ENCODE measurements around the gene ZNF385A. TPM values are rescaled to one million over a fixed set of nuclear protein-coding genes. Genes with fewer than 3 reads are reported as not detected.

ZNF385A gene
- total and polyA plus RNA-seq, 9 of the 15 experiments (the other 6 are each of a cell fraction or from before 2014, with no cell fraction given), result 1.0 to 111 (median 7.7) TPM

DNA sequence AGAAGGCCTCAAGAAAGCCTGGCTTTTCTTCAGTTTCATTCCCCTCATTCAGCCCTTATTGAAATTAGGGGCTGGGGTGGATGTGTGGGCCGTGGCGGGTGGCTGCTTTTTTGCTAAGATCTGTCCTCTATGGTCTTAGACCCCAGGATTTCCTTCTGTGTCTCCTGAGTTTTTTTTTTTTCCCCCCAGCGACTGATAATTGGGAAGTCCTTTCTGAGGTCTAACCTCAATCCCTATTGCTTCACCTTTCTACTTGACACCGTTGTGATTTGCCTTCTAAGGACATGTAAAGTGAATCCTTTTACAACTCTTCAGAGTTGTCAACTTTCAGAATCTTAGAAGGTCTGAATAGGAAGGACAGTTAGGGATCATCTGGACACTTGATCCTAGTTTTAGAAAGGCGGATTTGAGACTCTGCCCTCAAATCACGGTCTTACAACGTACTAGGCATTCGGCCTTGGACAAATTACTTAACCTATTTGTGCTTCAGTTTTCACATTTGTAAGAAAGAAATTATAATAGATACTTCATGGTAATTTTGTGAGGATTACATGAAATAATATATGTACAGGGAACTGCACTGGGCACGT, 24.7 kb downstream of the ZNF385A start (continued):
- no peak for TF ChIP-seq TAF7 (tag; IDR thresholded peaks at IDR 0.05)
- no peak; the same call in 1 of the 2 replicates for TF ChIP-seq FOXP1 (CRISPR knock-in tag; IDR thresholded peaks at IDR 0.05)
- no peak for TF ChIP-seq TGIF2 (CRISPR knock-in tag; IDR thresholded peaks at IDR 0.05)
- TF ChIP-seq GABPA (tag; conservative IDR thresholded peaks at IDR 0.05; ENCODE audit: low read depth), result no peak
- TF ChIP-seq HSF4 (CRISPR knock-in tag; IDR thresholded peaks at IDR 0.05; ENCODE audit: borderline replicate concordance), result 0 out of 2 replicates have a peak, but pooled peaks have one; percentile 14
- TF ChIP-seq SP1 (CRISPR knock-in tag; IDR thresholded peaks at IDR 0.05), result no peak
- TF ChIP-seq, protein P1, sequence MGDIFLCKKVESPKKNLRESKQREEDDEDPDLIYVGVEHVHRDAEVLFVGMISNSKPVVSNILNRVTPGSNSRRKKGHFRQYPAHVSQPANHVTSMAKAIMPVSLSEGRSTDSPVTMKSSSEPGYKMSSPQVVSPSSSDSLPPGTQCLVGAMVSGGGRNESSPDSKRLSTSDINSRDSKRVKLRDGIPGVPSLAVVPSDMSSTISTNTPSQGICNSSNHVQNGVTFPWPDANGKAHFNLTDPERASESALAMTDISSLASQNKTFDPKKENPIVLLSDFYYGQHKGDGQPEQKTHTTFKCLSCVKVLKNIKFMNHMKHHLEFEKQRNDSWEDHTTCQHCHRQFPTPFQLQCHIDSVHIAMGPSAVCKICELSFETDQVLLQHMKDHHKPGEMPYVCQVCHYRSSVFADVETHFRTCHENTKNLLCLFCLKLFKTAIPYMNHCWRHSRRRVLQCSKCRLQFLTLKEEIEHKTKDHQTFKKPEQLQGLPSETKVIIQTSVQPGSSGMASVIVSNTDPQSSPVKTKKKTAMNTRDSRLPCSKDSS (IDR thresholded peaks at IDR 0.05; ENCODE audit: low read depth, partially characterized antibody), result peak; percentile 2
- TF ChIP-seq FOSL1 (tag; conservative IDR thresholded peaks at IDR 0.05), result peak; percentile 81
- TF ChIP-seq SREBF1 (IDR thresholded peaks at IDR 0.05; ENCODE audit: borderline replicate concordance, low read depth, low read length), result no peak
- TF ChIP-seq, protein P2, sequence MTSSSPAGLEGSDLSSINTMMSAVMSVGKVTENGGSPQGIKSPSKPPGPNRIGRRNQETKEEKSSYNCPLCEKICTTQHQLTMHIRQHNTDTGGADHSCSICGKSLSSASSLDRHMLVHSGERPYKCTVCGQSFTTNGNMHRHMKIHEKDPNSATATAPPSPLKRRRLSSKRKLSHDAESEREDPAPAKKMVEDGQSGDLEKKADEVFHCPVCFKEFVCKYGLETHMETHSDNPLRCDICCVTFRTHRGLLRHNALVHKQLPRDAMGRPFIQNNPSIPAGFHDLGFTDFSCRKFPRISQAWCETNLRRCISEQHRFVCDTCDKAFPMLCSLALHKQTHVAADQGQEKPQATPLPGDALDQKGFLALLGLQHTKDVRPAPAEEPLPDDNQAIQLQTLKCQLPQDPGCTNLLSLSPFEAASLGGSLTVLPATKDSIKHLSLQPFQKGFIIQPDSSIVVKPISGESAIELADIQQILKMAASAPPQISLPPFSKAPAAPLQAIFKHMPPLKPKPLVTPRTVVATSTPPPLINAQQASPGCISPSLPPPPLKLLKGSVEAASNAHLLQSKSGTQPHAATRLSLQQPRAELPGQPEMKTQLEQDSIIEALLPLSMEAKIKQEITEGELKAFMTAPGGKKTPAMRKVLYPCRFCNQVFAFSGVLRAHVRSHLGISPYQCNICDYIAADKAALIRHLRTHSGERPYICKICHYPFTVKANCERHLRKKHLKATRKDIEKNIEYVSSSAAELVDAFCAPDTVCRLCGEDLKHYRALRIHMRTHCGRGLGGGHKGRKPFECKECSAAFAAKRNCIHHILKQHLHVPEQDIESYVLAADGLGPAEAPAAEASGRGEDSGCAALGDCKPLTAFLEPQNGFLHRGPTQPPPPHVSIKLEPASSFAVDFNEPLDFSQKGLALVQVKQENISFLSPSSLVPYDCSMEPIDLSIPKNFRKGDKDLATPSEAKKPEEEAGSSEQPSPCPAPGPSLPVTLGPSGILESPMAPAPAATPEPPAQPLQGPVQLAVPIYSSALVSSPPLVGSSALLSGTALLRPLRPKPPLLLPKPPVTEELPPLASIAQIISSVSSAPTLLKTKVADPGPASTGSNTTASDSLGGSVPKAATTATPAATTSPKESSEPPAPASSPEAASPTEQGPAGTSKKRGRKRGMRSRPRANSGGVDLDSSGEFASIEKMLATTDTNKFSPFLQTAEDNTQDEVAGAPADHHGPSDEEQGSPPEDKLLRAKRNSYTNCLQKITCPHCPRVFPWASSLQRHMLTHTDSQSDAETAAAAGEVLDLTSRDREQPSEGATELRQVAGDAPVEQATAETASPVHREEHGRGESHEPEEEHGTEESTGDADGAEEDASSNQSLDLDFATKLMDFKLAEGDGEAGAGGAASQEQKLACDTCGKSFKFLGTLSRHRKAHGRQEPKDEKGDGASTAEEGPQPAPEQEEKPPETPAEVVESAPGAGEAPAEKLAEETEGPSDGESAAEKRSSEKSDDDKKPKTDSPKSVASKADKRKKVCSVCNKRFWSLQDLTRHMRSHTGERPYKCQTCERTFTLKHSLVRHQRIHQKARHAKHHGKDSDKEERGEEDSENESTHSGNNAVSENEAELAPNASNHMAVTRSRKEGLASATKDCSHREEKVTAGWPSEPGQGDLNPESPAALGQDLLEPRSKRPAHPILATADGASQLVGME (CRISPR knock-in tag; IDR thresholded peaks at IDR 0.05), result no peak
- TF ChIP-seq, protein P3, sequence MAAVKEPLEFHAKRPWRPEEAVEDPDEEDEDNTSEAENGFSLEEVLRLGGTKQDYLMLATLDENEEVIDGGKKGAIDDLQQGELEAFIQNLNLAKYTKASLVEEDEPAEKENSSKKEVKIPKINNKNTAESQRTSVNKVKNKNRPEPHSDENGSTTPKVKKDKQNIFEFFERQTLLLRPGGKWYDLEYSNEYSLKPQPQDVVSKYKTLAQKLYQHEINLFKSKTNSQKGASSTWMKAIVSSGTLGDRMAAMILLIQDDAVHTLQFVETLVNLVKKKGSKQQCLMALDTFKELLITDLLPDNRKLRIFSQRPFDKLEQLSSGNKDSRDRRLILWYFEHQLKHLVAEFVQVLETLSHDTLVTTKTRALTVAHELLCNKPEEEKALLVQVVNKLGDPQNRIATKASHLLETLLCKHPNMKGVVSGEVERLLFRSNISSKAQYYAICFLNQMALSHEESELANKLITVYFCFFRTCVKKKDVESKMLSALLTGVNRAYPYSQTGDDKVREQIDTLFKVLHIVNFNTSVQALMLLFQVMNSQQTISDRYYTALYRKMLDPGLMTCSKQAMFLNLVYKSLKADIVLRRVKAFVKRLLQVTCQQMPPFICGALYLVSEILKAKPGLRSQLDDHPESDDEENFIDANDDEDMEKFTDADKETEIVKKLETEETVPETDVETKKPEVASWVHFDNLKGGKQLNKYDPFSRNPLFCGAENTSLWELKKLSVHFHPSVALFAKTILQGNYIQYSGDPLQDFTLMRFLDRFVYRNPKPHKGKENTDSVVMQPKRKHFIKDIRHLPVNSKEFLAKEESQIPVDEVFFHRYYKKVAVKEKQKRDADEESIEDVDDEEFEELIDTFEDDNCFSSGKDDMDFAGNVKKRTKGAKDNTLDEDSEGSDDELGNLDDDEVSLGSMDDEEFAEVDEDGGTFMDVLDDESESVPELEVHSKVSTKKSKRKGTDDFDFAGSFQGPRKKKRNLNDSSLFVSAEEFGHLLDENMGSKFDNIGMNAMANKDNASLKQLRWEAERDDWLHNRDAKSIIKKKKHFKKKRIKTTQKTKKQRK (IDR thresholded peaks at IDR 0.05; ENCODE audit: borderline replicate concordance, low read depth, low read length), result no peak
- TF ChIP-seq, protein P4, sequence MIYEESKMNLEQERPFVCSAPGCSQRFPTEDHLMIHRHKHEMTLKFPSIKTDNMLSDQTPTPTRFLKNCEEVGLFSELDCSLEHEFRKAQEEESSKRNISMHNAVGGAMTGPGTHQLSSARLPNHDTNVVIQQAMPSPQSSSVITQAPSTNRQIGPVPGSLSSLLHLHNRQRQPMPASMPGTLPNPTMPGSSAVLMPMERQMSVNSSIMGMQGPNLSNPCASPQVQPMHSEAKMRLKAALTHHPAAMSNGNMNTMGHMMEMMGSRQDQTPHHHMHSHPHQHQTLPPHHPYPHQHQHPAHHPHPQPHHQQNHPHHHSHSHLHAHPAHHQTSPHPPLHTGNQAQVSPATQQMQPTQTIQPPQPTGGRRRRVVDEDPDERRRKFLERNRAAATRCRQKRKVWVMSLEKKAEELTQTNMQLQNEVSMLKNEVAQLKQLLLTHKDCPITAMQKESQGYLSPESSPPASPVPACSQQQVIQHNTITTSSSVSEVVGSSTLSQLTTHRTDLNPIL (CRISPR knock-in tag; IDR thresholded peaks at IDR 0.05), result no peak
